ENCODE measurements around the gene PROX2.

DNA sequence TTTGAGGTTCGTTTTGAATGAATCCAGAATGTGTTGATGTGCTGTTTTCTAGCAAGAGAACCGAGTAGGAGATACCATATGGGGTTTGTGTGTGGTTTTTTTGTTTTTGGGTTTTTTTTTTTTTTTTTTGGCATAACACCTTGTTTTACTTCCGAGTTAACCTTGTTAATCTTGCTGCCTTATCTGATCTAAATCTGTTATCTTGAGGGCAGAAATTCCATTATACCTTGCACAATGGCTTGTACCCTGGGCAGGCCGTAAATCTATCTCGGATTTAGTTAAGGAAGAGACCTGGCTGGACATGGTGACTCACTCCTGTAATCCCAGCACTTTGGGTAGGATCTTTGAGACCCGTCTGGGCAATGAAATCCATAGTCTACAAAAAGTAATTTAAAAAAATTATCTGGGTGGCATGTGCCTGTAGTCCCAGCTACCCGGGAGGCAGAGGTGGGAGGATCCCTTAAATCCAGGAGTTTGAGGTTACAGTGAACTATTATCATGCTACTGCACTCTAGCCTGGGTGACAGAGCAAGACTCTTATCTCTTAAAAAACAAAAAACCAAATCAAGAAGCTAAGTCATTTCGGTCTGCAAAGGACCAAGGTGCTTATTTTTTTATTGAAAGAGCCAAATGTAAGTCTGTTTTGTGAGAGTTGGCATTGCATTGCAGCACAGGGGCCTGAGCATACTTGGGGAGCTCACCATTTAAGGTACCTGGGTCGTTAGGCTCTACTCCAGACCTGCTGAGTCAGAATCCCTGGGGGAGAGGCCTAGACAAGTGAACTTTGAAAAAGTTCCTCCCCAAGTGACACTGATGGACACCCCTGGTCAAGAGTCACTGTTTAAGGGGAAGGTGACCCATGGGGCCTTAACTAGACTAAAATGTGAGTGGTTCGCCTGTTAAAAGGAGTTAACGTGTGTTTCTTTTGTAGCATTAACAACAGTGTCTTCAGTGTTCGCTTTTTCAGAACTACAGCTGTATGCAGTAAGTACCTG is 12.5 kb upstream of the PROX2 start:
- TF ChIP-seq, protein P1, sequence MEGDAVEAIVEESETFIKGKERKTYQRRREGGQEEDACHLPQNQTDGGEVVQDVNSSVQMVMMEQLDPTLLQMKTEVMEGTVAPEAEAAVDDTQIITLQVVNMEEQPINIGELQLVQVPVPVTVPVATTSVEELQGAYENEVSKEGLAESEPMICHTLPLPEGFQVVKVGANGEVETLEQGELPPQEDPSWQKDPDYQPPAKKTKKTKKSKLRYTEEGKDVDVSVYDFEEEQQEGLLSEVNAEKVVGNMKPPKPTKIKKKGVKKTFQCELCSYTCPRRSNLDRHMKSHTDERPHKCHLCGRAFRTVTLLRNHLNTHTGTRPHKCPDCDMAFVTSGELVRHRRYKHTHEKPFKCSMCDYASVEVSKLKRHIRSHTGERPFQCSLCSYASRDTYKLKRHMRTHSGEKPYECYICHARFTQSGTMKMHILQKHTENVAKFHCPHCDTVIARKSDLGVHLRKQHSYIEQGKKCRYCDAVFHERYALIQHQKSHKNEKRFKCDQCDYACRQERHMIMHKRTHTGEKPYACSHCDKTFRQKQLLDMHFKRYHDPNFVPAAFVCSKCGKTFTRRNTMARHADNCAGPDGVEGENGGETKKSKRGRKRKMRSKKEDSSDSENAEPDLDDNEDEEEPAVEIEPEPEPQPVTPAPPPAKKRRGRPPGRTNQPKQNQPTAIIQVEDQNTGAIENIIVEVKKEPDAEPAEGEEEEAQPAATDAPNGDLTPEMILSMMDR (IDR thresholded peaks at IDR 0.05), result no peak
- no peak for TF ChIP-seq POLR2A (IDR thresholded peaks at IDR 0.05)

Measured in adrenal gland (tissue), 5 donors.